Measurements from ENCODE around the gene CHN2.

DNA sequence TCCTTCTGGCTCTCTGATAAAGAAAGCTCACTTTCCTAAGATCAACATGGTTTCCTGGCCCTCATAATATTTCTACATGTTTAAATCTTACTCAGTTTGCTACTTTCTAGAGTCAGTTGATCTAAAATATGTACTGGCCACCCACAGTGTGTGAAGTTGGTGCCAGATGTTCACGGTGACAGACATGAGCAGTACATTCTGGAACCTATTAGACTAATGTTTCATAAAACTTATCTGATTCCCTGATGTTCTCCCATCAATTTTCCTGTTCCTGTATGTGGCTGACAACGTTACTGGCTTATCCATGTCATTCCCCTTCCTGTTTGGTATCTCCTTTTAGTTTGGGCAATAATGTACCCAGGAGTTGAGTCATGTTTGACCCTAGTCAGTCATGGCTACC, 34.5 kb upstream of the CHN2 start:
- TF ChIP-seq, protein P1, sequence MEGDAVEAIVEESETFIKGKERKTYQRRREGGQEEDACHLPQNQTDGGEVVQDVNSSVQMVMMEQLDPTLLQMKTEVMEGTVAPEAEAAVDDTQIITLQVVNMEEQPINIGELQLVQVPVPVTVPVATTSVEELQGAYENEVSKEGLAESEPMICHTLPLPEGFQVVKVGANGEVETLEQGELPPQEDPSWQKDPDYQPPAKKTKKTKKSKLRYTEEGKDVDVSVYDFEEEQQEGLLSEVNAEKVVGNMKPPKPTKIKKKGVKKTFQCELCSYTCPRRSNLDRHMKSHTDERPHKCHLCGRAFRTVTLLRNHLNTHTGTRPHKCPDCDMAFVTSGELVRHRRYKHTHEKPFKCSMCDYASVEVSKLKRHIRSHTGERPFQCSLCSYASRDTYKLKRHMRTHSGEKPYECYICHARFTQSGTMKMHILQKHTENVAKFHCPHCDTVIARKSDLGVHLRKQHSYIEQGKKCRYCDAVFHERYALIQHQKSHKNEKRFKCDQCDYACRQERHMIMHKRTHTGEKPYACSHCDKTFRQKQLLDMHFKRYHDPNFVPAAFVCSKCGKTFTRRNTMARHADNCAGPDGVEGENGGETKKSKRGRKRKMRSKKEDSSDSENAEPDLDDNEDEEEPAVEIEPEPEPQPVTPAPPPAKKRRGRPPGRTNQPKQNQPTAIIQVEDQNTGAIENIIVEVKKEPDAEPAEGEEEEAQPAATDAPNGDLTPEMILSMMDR (IDR thresholded peaks at IDR 0.05), result no peak
- TF ChIP-seq POLR2AphosphoS5 (IDR thresholded peaks at IDR 0.05; ENCODE audit: low read depth, low read length), result no peak
- no peak for TF ChIP-seq SIN3A (IDR thresholded peaks at IDR 0.05; ENCODE audit: borderline replicate concordance, insufficient read depth, low read depth, low read length)
- TF ChIP-seq, protein P2, sequence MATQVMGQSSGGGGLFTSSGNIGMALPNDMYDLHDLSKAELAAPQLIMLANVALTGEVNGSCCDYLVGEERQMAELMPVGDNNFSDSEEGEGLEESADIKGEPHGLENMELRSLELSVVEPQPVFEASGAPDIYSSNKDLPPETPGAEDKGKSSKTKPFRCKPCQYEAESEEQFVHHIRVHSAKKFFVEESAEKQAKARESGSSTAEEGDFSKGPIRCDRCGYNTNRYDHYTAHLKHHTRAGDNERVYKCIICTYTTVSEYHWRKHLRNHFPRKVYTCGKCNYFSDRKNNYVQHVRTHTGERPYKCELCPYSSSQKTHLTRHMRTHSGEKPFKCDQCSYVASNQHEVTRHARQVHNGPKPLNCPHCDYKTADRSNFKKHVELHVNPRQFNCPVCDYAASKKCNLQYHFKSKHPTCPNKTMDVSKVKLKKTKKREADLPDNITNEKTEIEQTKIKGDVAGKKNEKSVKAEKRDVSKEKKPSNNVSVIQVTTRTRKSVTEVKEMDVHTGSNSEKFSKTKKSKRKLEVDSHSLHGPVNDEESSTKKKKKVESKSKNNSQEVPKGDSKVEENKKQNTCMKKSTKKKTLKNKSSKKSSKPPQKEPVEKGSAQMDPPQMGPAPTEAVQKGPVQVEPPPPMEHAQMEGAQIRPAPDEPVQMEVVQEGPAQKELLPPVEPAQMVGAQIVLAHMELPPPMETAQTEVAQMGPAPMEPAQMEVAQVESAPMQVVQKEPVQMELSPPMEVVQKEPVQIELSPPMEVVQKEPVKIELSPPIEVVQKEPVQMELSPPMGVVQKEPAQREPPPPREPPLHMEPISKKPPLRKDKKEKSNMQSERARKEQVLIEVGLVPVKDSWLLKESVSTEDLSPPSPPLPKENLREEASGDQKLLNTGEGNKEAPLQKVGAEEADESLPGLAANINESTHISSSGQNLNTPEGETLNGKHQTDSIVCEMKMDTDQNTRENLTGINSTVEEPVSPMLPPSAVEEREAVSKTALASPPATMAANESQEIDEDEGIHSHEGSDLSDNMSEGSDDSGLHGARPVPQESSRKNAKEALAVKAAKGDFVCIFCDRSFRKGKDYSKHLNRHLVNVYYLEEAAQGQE (IDR thresholded peaks at IDR 0.05; ENCODE audit: insufficient read depth in 1 of 2, low read depth in 2 of 2, low read length in 1 of 2), result no peak
- TF ChIP-seq TCF7L2 (IDR thresholded peaks at IDR 0.05; ENCODE audit: low read depth, low read length), result no peak

Measured in Panc1 (cell line).